ENCODE data around the gene VAV3.

- TF ChIP-seq CTCF (IDR thresholded peaks at IDR 0.05) (no peak), POLR2A (IDR thresholded peaks at IDR 0.05) (no peak)
Observed at GRCh38 chr1:107559881-107560280, 405.1 kb downstream of the VAV3 start.

Data from transverse colon (tissue), 3 donors.